Neural crest cell (in vitro differentiated cells): Measurements from ENCODE around the gene UBASH3B. TPM values are rescaled to one million over a fixed set of nuclear protein-coding genes. Genes with fewer than 3 reads are reported as not detected.
A peak's percentile ranks its signal among the peaks of the same experiment; 100 is the strongest.

Source experiments
- DNase-seq: peaks from one replicate; pipeline ENCODE4 v3.0.0; 2021; ENCODE audit warnings: low read depth, mixed read lengths, low spot score
- H3K27ac Mint-ChIP-seq: one replicate; pipeline ENCODE4 v1.8.0; 2021; ENCODE audit warnings: mild to moderate bottlenecking, mixed read lengths; ENCODE audit not compliant: unreplicated experiment
- H3K27me3 Mint-ChIP-seq: 2 replicates; pipeline ENCODE4 v1.8.0; 2021; ENCODE audit warnings: low read depth, mild to moderate bottlenecking, mixed read lengths
- H3K36me3 Mint-ChIP-seq: 2 replicates; pipeline ENCODE4 v1.8.0; 2021; ENCODE audit warnings: low read depth, mild to moderate bottlenecking, mixed read lengths
- H3K4me1 Mint-ChIP-seq: 2 replicates; pipeline ENCODE4 v1.8.0; 2021; ENCODE audit warnings: mixed read lengths
- H3K4me3 Mint-ChIP-seq: one replicate; pipeline ENCODE4 v1.8.0; 2021; ENCODE audit warnings: mild to moderate bottlenecking, mixed read lengths
- H3K9me3 Mint-ChIP-seq: 2 replicates; pipeline ENCODE4 v1.8.0; 2021; ENCODE audit warnings: mixed read lengths
- CTCF ChIP-seq: fragments of 200-600 bp; sonication (generic); conservative IDR thresholded peaks from 2 replicates; pipeline ENCODE4 v1.5.0; 2021; ENCODE audit warnings: antibody characterized with exemption, mild to moderate bottlenecking
- total RNA-seq: library from RNA; stranded (reverse); gene quantifications from 2 replicates; pipeline ENCODE4 v1.2.1, GENCODE V29; 2021

UBASH3B gene
- total RNA-seq, 1 donor from 2014 or later = 6.8 TPM

- no peaks in the 10 kb centered on the region for H3K27me3 Mint-ChIP-seq
- no peaks in the 10 kb centered on the region for H3K36me3 Mint-ChIP-seq
- TF ChIP-seq CTCF = no peak
- peak overlapping the region; percentile 40 for H3K27ac Mint-ChIP-seq
- peaks cover 7% of the 10 kb centered on the region for H3K4me1 Mint-ChIP-seq
- no peaks in the 10 kb centered on the region for H3K9me3 Mint-ChIP-seq
- no peak overlapping the region for H3K4me3 Mint-ChIP-seq
- no peak for DNase-seq
These were observed 13.0 kb upstream of the UBASH3B start for GRCh38 chr11:122642472-122642922.

- H3K9me3 Mint-ChIP-seq = no peaks in the 10 kb centered on the region
- H3K27me3 Mint-ChIP-seq = no peaks in the 10 kb centered on the region
- H3K36me3 Mint-ChIP-seq = no peaks in the 10 kb centered on the region
- no peak for TF ChIP-seq CTCF
- peak overlapping the region; percentile 40 for H3K27ac Mint-ChIP-seq
- DNase-seq = no peak
- H3K4me1 Mint-ChIP-seq = peaks cover 7% of the 10 kb centered on the region
- no peak overlapping the region for H3K4me3 Mint-ChIP-seq
These were observed 12.6 kb upstream of the UBASH3B start for GRCh38 chr11:122642971-122643370.

- no peak overlapping the region for H3K27ac Mint-ChIP-seq
- no peaks in the 10 kb centered on the region for H3K36me3 Mint-ChIP-seq
- H3K9me3 Mint-ChIP-seq = no peaks in the 10 kb centered on the region
- H3K27me3 Mint-ChIP-seq = no peaks in the 10 kb centered on the region
- peaks cover 7% of the 10 kb centered on the region for H3K4me1 Mint-ChIP-seq
- no peak for DNase-seq
- H3K4me3 Mint-ChIP-seq = no peak overlapping the region
- TF ChIP-seq CTCF = no peak
These were observed 9.7 kb upstream of the UBASH3B start for GRCh38 chr11:122645847-122646246.

- DNase-seq = no peak
- Mint-ChIP-seq H3K4me3 (no peak overlapping the region), H3K36me3 (no peaks in the 10 kb centered on the region), H3K27ac (no peak overlapping the region), H3K27me3 (no peaks in the 10 kb centered on the region), H3K4me1 (peaks cover 7% of the 10 kb centered on the region), H3K9me3 (no peaks in the 10 kb centered on the region)
- no peak for TF ChIP-seq CTCF
These were observed 8.8 kb upstream of the UBASH3B start for GRCh38 chr11:122646549-122647340.

GRCh38 chr11:122647736-122648275 lies 7.7 kb upstream of the UBASH3B start:
- no peak for TF ChIP-seq CTCF
- no peaks in the 10 kb centered on the region for H3K27me3 Mint-ChIP-seq
- H3K4me1 Mint-ChIP-seq = peaks cover 6% of the 10 kb centered on the region
- H3K9me3 Mint-ChIP-seq = no peaks in the 10 kb centered on the region
- no peak overlapping the region for H3K27ac Mint-ChIP-seq
- H3K4me3 Mint-ChIP-seq = no peak overlapping the region
- DNase-seq = no peak
- H3K36me3 Mint-ChIP-seq = no peaks in the 10 kb centered on the region
